Neural cell (in vitro differentiated cells): Measurements from ENCODE around the gene ILF2. TPM values are rescaled to one million over a fixed set of nuclear protein-coding genes. Genes with fewer than 3 reads are reported as not detected.

ENCODE experiments used
- H2AFZ ChIP-seq: fragments of 200-600, 300-800 bp; sonication (generic), shearing (Covaris generic); 2 replicates; pipeline ENCODE4 v1.6.0; 2014; ENCODE audit warnings: low read depth, mild to moderate bottlenecking, antibody characterized with exemption, low read length, moderate library complexity
- H3F3A ChIP-seq: fragments of 200-600 bp; shearing (Covaris generic); 2 replicates; pipeline ENCODE4 v1.6.1; 2016; ENCODE audit warnings: mild to moderate bottlenecking, moderate library complexity, mixed read lengths, antibody characterized with exemption, low read length; ENCODE audit not compliant: insufficient read depth, poor library complexity, severe bottlenecking
- H3K27ac ChIP-seq: fragments of 200-600, 300-800 bp; sonication (generic), shearing (Covaris generic); 2 replicates; pipeline ENCODE4 v1.5.1; 2014; ENCODE audit warnings: mild to moderate bottlenecking, low read length, moderate library complexity
- H3K27me3 ChIP-seq: fragments of 300-800, 200-600 bp; sonication (generic), shearing (Covaris generic); 2 replicates; pipeline ENCODE4 v1.6.0; 2014; ENCODE audit warnings: mild to moderate bottlenecking, low read depth, low read length, moderate library complexity; ENCODE audit not compliant: insufficient read depth
- H3K36me3 ChIP-seq: fragments of 300-800, 200-600 bp; sonication (generic), shearing (Covaris generic); 2 replicates; pipeline ENCODE4 v1.5.1; 2014; ENCODE audit warnings: mild to moderate bottlenecking, antibody characterized with exemption, low read length, moderate library complexity; ENCODE audit not compliant: insufficient read depth
- H3K4me2 ChIP-seq: fragments of 300-800, 200-600 bp; sonication (generic), shearing (Covaris generic); 2 replicates; pipeline ENCODE4 v1.6.0; 2014; ENCODE audit warnings: mild to moderate bottlenecking, low read length
- H3K4me3 ChIP-seq: fragments of 300-800, 200-600 bp; sonication (generic), shearing (Covaris generic); 2 replicates; pipeline ENCODE4 v1.5.1; 2014; ENCODE audit warnings: mild to moderate bottlenecking, low read length, moderate library complexity
- H3K79me2 ChIP-seq: fragments of 200-600 bp; shearing (Covaris generic); replicated peaks from 2 replicates; pipeline ENCODE4 v1.6.0; 2014; ENCODE audit warnings: mild to moderate bottlenecking, low read length, moderate library complexity; ENCODE audit not compliant: insufficient read depth
- H3K9ac ChIP-seq: fragments of 300-800, 200-600 bp; sonication (generic), shearing (Covaris generic); 2 replicates; pipeline ENCODE4 v1.6.1; 2016; ENCODE audit warnings: mild to moderate bottlenecking, low read length, mixed read lengths
- H3K9me2 ChIP-seq: fragments of 200-600 bp; shearing (Covaris generic); 2 replicates; pipeline ENCODE4 v1.6.1; 2016; ENCODE audit warnings: mild to moderate bottlenecking, low read length, mixed read lengths; ENCODE audit not compliant: insufficient read depth
- H3K9me3 ChIP-seq: fragments of 200-600, 300-800 bp; sonication (generic), shearing (Covaris generic); 2 replicates; pipeline ENCODE4 v1.6.1; 2016; ENCODE audit warnings: mild to moderate bottlenecking, mixed run types, low read length, moderate library complexity, mixed read lengths
- H4K20me1 ChIP-seq: fragments of 200-600 bp; shearing (Covaris generic); 2 replicates; pipeline ENCODE4 v1.6.1; 2016; ENCODE audit warnings: mild to moderate bottlenecking, mixed run types; ENCODE audit not compliant: insufficient read depth
- EP300 ChIP-seq: fragments of 450-650 bp; conservative IDR thresholded peaks from 2 replicates; pipeline ENCODE4 v1.6.1; 2014; ENCODE audit warnings: antibody characterized with exemption, mild to moderate bottlenecking, moderate library complexity; ENCODE audit not compliant: poor library complexity, severe bottlenecking
- EZH2 ChIP-seq: fragments of 200-600, 300-800 bp; shearing (Covaris generic), sonication (generic); IDR thresholded peaks from 2 replicates; pipeline ENCODE4 v1.6.1; 2014; ENCODE audit warnings: antibody characterized with exemption, low read length, borderline replicate concordance, mild to moderate bottlenecking; ENCODE audit not compliant: insufficient read depth, poor library complexity, severe bottlenecking
- MXI1 ChIP-seq: fragments of 450-650 bp; conservative IDR thresholded peaks from 2 replicates; pipeline ENCODE4 v1.6.1; 2014; ENCODE audit warnings: antibody characterized with exemption, mild to moderate bottlenecking; ENCODE audit not compliant: poor library complexity, severe bottlenecking
- POLR2AphosphoS5 ChIP-seq: IDR thresholded peaks from 2 replicates; pipeline ENCODE4 v1.6.1; 2012
- RAD21 ChIP-seq: fragments of 450-650 bp; conservative IDR thresholded peaks from 2 replicates; pipeline ENCODE4 v1.6.1; 2014; ENCODE audit warnings: antibody characterized with exemption, mild to moderate bottlenecking, moderate library complexity
- SMC3 ChIP-seq: fragments of 450-650 bp; conservative IDR thresholded peaks from 2 replicates; pipeline ENCODE4 v1.6.1; 2014; ENCODE audit warnings: antibody characterized with exemption, mild to moderate bottlenecking, moderate library complexity; ENCODE audit not compliant: poor library complexity
- TAF1 ChIP-seq: IDR thresholded peaks from 2 replicates; pipeline ENCODE4 v1.6.1; 2012; ENCODE audit warnings: low read depth
- polyA plus RNA-seq: library from polyadenylated mRNA; depleted of rRNA; stranded (reverse); fragments of >200 nt; gene quantifications from 2 replicates; pipeline ENCODE4 v1.2.3, GENCODE V29; 2014
- TF ChIP-seq, protein P1 (sequence below): fragments of 450-650 bp; IDR thresholded peaks from 2 replicates; pipeline ENCODE4 v1.5.1; 2014; ENCODE audit warnings: antibody characterized with exemption, mild to moderate bottlenecking, moderate library complexity; ENCODE audit not compliant: poor library complexity, severe bottlenecking
- TF ChIP-seq, protein P2 (sequence below): IDR thresholded peaks from 2 replicates; pipeline ENCODE4 v1.6.1; 2012; ENCODE audit warnings: borderline replicate concordance

ILF2 gene
- polyA plus RNA-seq, 1 donor from 2014 or later: 410 TPM

DNA sequence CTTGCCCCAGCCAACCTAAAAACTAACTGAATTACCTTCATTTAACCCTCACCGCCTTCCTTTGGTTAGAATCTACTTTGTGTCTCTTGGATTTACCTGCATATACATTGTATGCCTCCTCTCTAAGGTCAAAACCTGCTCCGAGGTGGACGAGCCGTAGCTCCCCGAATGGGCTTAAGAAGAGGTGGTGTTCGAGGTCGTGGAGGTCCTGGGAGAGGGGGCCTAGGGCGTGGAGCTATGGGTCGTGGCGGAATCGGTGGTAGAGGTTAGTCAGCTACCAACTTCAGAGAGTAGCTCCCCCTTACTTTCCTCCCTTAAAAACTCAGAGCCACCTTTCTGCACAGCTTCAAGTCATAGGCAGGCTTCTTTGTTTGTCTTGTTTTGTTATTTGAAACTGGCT, 27.7 kb downstream of the ILF2 start:
- Histone ChIP-seq H3K9me3 (no peaks in the 10 kb centered on the region), H3K36me3 (peaks cover 3% of the 10 kb centered on the region), H2AFZ (no peak overlapping the region), H4K20me1 (no peaks in the 10 kb centered on the region), H3K79me2 (peaks cover 6% of the 10 kb centered on the region), H3K27me3 (no peaks in the 10 kb centered on the region), H3K9ac (no peak overlapping the region), H3K4me3 (no peak overlapping the region), H3K9me2 (no peaks in the 10 kb centered on the region), H3K4me2 (no peak overlapping the region), H3F3A (no peaks in the 10 kb centered on the region), H3K27ac (no peak overlapping the region)
- TF ChIP-seq SMC3 (no peak), EZH2 (no peak), RAD21 (no peak), TAF1 (no peak), EP300 (no peak)
- TF ChIP-seq, protein P1, sequence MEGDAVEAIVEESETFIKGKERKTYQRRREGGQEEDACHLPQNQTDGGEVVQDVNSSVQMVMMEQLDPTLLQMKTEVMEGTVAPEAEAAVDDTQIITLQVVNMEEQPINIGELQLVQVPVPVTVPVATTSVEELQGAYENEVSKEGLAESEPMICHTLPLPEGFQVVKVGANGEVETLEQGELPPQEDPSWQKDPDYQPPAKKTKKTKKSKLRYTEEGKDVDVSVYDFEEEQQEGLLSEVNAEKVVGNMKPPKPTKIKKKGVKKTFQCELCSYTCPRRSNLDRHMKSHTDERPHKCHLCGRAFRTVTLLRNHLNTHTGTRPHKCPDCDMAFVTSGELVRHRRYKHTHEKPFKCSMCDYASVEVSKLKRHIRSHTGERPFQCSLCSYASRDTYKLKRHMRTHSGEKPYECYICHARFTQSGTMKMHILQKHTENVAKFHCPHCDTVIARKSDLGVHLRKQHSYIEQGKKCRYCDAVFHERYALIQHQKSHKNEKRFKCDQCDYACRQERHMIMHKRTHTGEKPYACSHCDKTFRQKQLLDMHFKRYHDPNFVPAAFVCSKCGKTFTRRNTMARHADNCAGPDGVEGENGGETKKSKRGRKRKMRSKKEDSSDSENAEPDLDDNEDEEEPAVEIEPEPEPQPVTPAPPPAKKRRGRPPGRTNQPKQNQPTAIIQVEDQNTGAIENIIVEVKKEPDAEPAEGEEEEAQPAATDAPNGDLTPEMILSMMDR: no peak
- TF ChIP-seq, protein P2, sequence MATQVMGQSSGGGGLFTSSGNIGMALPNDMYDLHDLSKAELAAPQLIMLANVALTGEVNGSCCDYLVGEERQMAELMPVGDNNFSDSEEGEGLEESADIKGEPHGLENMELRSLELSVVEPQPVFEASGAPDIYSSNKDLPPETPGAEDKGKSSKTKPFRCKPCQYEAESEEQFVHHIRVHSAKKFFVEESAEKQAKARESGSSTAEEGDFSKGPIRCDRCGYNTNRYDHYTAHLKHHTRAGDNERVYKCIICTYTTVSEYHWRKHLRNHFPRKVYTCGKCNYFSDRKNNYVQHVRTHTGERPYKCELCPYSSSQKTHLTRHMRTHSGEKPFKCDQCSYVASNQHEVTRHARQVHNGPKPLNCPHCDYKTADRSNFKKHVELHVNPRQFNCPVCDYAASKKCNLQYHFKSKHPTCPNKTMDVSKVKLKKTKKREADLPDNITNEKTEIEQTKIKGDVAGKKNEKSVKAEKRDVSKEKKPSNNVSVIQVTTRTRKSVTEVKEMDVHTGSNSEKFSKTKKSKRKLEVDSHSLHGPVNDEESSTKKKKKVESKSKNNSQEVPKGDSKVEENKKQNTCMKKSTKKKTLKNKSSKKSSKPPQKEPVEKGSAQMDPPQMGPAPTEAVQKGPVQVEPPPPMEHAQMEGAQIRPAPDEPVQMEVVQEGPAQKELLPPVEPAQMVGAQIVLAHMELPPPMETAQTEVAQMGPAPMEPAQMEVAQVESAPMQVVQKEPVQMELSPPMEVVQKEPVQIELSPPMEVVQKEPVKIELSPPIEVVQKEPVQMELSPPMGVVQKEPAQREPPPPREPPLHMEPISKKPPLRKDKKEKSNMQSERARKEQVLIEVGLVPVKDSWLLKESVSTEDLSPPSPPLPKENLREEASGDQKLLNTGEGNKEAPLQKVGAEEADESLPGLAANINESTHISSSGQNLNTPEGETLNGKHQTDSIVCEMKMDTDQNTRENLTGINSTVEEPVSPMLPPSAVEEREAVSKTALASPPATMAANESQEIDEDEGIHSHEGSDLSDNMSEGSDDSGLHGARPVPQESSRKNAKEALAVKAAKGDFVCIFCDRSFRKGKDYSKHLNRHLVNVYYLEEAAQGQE: no peak

DNA sequence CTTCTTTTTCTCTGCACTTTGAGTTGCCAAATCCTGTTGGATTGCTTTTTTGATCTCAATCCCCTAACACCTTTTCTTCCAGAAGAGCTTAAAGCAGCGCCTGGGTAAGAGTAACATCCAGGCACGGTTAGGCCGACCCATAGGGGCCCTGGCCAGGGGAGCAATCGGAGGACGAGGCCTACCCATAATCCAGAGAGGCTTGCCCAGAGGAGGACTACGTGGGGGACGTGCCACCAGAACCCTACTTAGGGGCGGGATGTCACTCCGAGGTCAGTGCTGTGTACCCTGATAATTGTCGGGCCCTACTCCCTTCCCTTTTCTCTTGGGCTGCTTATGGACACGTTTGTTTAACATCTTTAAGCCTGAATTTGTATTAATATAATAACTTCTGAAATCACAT, 28.6 kb downstream of the ILF2 start:
- no peaks in the 10 kb centered on the region for H3K9me3 ChIP-seq
- no peaks in the 10 kb centered on the region for H3K9me2 ChIP-seq
- peaks cover 3% of the 10 kb centered on the region for H3K36me3 ChIP-seq
- H4K20me1 ChIP-seq: no peaks in the 10 kb centered on the region
- H3K27ac ChIP-seq: no peak overlapping the region
- TF ChIP-seq POLR2AphosphoS5: no peak
- no peak for TF ChIP-seq EP300
- TF ChIP-seq TAF1: no peak
- H3K4me3 ChIP-seq: no peak overlapping the region
- no peaks in the 10 kb centered on the region for H3K27me3 ChIP-seq
- no peak overlapping the region for H3K9ac ChIP-seq
- peaks cover 6% of the 10 kb centered on the region for H3K79me2 ChIP-seq
- no peak overlapping the region for H2AFZ ChIP-seq
- no peaks in the 10 kb centered on the region for H3F3A ChIP-seq
- H3K4me2 ChIP-seq: no peak overlapping the region

DNA sequence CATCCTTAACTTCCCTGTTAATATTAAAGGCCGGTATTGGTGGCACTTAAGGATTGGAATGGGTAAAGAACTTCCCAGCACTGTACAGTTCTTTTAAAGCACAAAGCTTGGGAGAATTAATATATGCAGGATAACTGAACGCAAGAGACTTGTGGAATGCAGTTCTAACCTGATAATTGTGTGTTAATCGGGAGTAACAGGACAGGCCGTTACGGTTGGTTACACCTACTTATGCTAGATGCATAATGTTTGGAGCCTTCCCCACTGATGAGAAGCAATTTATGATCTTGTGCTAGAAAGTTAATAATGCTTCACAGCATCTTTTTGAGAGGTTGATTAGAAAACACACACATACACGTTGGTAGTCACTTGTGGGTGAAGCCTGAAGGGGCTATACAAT, 29.9 kb downstream of the ILF2 start:
- H3K9me2 ChIP-seq: no peaks in the 10 kb centered on the region
- no peaks in the 10 kb centered on the region for H3K9me3 ChIP-seq
- no peak overlapping the region for H2AFZ ChIP-seq
- TF ChIP-seq MXI1 (no peak), POLR2AphosphoS5 (no peak), TAF1 (no peak)
- TF ChIP-seq, protein P2: no peak
- TF ChIP-seq, protein P1: no peak
- H3K27ac ChIP-seq: no peak overlapping the region
- peaks cover 11% of the 10 kb centered on the region for H3K36me3 ChIP-seq
- H4K20me1 ChIP-seq: no peaks in the 10 kb centered on the region
- no peak overlapping the region for H3K9ac ChIP-seq
- no peak overlapping the region for H3K4me2 ChIP-seq
- H3F3A ChIP-seq: no peaks in the 10 kb centered on the region
- peaks cover 18% of the 10 kb centered on the region for H3K79me2 ChIP-seq
- H3K4me3 ChIP-seq: no peak overlapping the region
- no peaks in the 10 kb centered on the region for H3K27me3 ChIP-seq
